Glomerular endothelial cell (primary cell): Measurements from ENCODE around the gene FOXA2. TPM values are rescaled to one million over a fixed set of nuclear protein-coding genes. Genes with fewer than 3 reads are reported as not detected.
"Not testable (repeated sequence)": the region's sequence is repeated elsewhere in the genome, so short reads cannot be mapped to it uniquely, and the experiment has no call there.

Experiments used
- DNase-seq: peaks from one replicate; pipeline ENCODE4 v3.0.0-alpha.2; 2011; ENCODE audit warnings: low read depth, low spot score; ENCODE audit errors: extremely low read depth
- total RNA-seq: library from RNA; depleted of rRNA; stranded (reverse); fragments of >200 nt; gene quantifications from 2 replicates; pipeline ENCODE4 v1.2.3, GENCODE V29; 2015

Gene FOXA2
- total RNA-seq, 1 donor from 2014 or later = not detected

- DNase-seq = no peak
These were observed 12.3 kb downstream of the FOXA2 start for GRCh38 chr20:22572023-22572422.

GRCh38 chr20:22569353-22569752 is 15.0 kb downstream of the FOXA2 start:
- DNase-seq = no peak

- DNase-seq = no peak
These were observed 15.5 kb downstream of the FOXA2 start for GRCh38 chr20:22568872-22569344.

GRCh38 chr20:22567944-22568871 is 16.2 kb downstream of the FOXA2 start:
- no peak for DNase-seq

- no peak for DNase-seq
These were observed 17.3 kb downstream of the FOXA2 start for GRCh38 chr20:22566876-22567658.

- no peak for DNase-seq
These were observed 21.1 kb downstream of the FOXA2 start for GRCh38 chr20:22563062-22563965.

GRCh38 chr20:22562620-22563019 is 21.8 kb downstream of the FOXA2 start:
- no peak for DNase-seq

- no peak for DNase-seq
These were observed 22.3 kb downstream of the FOXA2 start for GRCh38 chr20:22561965-22562577.

GRCh38 chr20:22560817-22561216 is 23.6 kb downstream of the FOXA2 start:
- DNase-seq = no peak

GRCh38 chr20:22559711-22560318 is 24.6 kb downstream of the FOXA2 start:
- no peak for DNase-seq

GRCh38 chr20:22557403-22558276 is 26.7 kb downstream of the FOXA2 start:
- no peak for DNase-seq

GRCh38 chr20:22556565-22557056 is 27.8 kb downstream of the FOXA2 start:
- no peak for DNase-seq

GRCh38 chr20:22555791-22556564 is 28.4 kb downstream of the FOXA2 start:
- DNase-seq = no peak

- no peak for DNase-seq
These were observed 30.0 kb downstream of the FOXA2 start for GRCh38 chr20:22554391-22554790.

GRCh38 chr20:22550514-22550913 is 33.9 kb downstream of the FOXA2 start:
- not testable (repeated sequence) for DNase-seq

GRCh38 chr20:22548040-22548439 is 36.3 kb downstream of the FOXA2 start:
- DNase-seq = no peak

- no peak for DNase-seq
These were observed 38.0 kb downstream of the FOXA2 start for GRCh38 chr20:22546344-22546743.

- no peak for DNase-seq
These were observed 39.3 kb downstream of the FOXA2 start for GRCh38 chr20:22545045-22545444.
